ENCODE measurements around the gene CACNB4.
"Not testable (repeated sequence)": the region's sequence is repeated elsewhere in the genome, so short reads cannot be mapped to it uniquely, and the experiment has no call there.

Gene CACNB4

GRCh38 chr2:152016181-152017120, 82.4 kb downstream of the CACNB4 start:
- DNase-seq: no peak

GRCh38 chr2:152015552-152015951, 83.3 kb downstream of the CACNB4 start:
- no peak for DNase-seq

- no peak for DNase-seq
Observed at GRCh38 chr2:152012697-152013096, 86.1 kb downstream of the CACNB4 start.

GRCh38 chr2:152011724-152012123, 87.1 kb downstream of the CACNB4 start:
- no peak for DNase-seq

- DNase-seq: no peak
Observed at GRCh38 chr2:152005607-152006006, 93.2 kb downstream of the CACNB4 start.

- DNase-seq: not testable (repeated sequence)
Observed at GRCh38 chr2:152003283-152003682, 95.6 kb downstream of the CACNB4 start.

- peak; percentile 22 for DNase-seq
Observed at GRCh38 chr2:151999053-151999452, 99.8 kb downstream of the CACNB4 start.

GRCh38 chr2:151996243-151997003, 102.4 kb downstream of the CACNB4 start:
- no peak for DNase-seq

GRCh38 chr2:151995161-151995557, 103.7 kb downstream of the CACNB4 start:
- DNase-seq: no peak

- not testable (repeated sequence) for DNase-seq
Observed at GRCh38 chr2:151994178-151994577, 104.7 kb downstream of the CACNB4 start.

- DNase-seq: no peak
Observed at GRCh38 chr2:151991010-151991409, 107.8 kb downstream of the CACNB4 start.

- DNase-seq: no peak
Observed at GRCh38 chr2:151989378-151989777, 109.5 kb downstream of the CACNB4 start.

GRCh38 chr2:151987484-151987883, 111.4 kb downstream of the CACNB4 start:
- DNase-seq: no peak

- no peak for DNase-seq
Observed at GRCh38 chr2:151984424-151985083, 114.3 kb downstream of the CACNB4 start.

GRCh38 chr2:151983221-151983620, 115.6 kb downstream of the CACNB4 start:
- DNase-seq: no peak

- no peak for DNase-seq
Observed at GRCh38 chr2:151981886-151982285, 117.0 kb downstream of the CACNB4 start.

GRCh38 chr2:151979694-151980093, 119.2 kb downstream of the CACNB4 start:
- DNase-seq: no peak

- DNase-seq: no peak
Observed at GRCh38 chr2:151978709-151979108, 120.1 kb downstream of the CACNB4 start.

- DNase-seq: no peak
Observed at GRCh38 chr2:151977631-151978030, 121.2 kb downstream of the CACNB4 start.

GRCh38 chr2:151976945-151977353, 121.9 kb downstream of the CACNB4 start:
- no peak for DNase-seq

GRCh38 chr2:151975460-151976414, 123.1 kb downstream of the CACNB4 start:
- no peak for DNase-seq

- DNase-seq: no peak
Observed at GRCh38 chr2:151974988-151975387, 123.9 kb downstream of the CACNB4 start.

All from NCI-H748 treated with DMSO at 0.1 percent for 48 hours (cell line).